SK-N-SH treated with all-trans-retinoic acid at 6 μM for 48 hours (cell line): ENCODE data around the gene STK32B.

Source experiments
- RARB ChIP-seq: fragments of 250-450 bp; sonication (Bioruptor Pico); IDR thresholded peaks from 2 replicates; pipeline ENCODE4 v1.8.0; 2021; ENCODE audit warnings: mild to moderate bottlenecking, moderate library complexity
- TCF4 ChIP-seq: fragments of 250-450 bp; sonication (Bioruptor Pico); IDR thresholded peaks from 2 replicates; pipeline ENCODE4 v1.8.0; 2021; ENCODE audit warnings: mild to moderate bottlenecking, moderate library complexity, borderline replicate concordance
- ZFP30 ChIP-seq: fragments of 450-650 bp; formaldehyde crosslinking; IDR thresholded peaks from 2 replicates; pipeline ENCODE4 v1.5.0; 2022; ENCODE audit warnings: mild to moderate bottlenecking, moderate library complexity
- ZNF70 ChIP-seq: fragments of 450-650 bp; formaldehyde crosslinking; IDR thresholded peaks from 2 replicates; pipeline ENCODE4 v1.5.0; 2020; ENCODE audit warnings: mild to moderate bottlenecking, moderate library complexity

GRCh38 chr4:5126857-5127256, 75.6 kb downstream of the STK32B start:
- TF ChIP-seq ZNF70 (CRISPR knock-in tag): no peak
- no peak for TF ChIP-seq RARB
- no peak for TF ChIP-seq ZFP30 (CRISPR knock-in tag)
- TF ChIP-seq TCF4 (CRISPR knock-in tag): no peak
